HCT116 (cell line): ENCODE measurements around the gene BRAT1. TPM values are rescaled to one million over a fixed set of nuclear protein-coding genes. Genes with fewer than 3 reads are reported as not detected.

Experiments
- ATAC-seq: fragments of 200-7000 bp; cut with Tn5 transposase; 2 replicates; pipeline ENCODE4 v1.9.1; 2020; ENCODE audit warnings: mild to moderate bottlenecking, moderate library complexity
- BruUV-seq: library from RNA; stranded (reverse); fragments of 400-500 nt; replicated peaks from 2 replicates; lab custom pipeline; 2021; lab: Mats Ljungman, UMichigan
- CTCF ChIA-PET: fragments of 300-600 bp; sonication (Branson Sonifier 250); formaldehyde crosslinking; loops from one replicate; lab custom pipeline; 2021; ENCODE audit warnings: antibody characterized with exemption; lab: Charles Lee
- POLR2A ChIA-PET: fragments of 300-600, 350-600 bp; sonication (Branson Sonifier 250); formaldehyde crosslinking; loops from one replicate; lab custom pipeline; 2021; ENCODE audit warnings: antibody characterized with exemption; lab: Charles Lee
- RAD21 ChIA-PET, 2 experiments: fragments of 300-600 bp; sonication (Branson Sonifier 250); formaldehyde crosslinking; loops; one replicate each; lab custom pipeline; 2023; ENCODE audit warnings: low total read pairs in 2 of 2; ENCODE audit not compliant: uncharacterized antibody in 2 of 2, unreplicated experiment in 2 of 2, low non-redundant PET in 1 of 2; lab: Charles Lee
- DNase-seq: peaks from one replicate; pipeline ENCODE4 v3.0.0-alpha.2; 2010; ENCODE audit warnings: low read depth, low spot score
- H2AFZ ChIP-seq: fragments of 200-600 bp; shearing (Covaris generic), sonication (generic); 2 replicates; pipeline ENCODE4 v1.6.1; 2017; ENCODE audit warnings: low read depth, mixed run types, mixed read lengths, antibody characterized with exemption, low read length; ENCODE audit not compliant: poor library complexity, severe bottlenecking
- H3K27ac ChIP-seq: 2 replicates; pipeline ENCODE4 v1.5.1; 2012; ENCODE audit warnings: low read depth, low read length
- H3K27me3 ChIP-seq: fragments of 200-600 bp; sonication (generic); 2 replicates; pipeline ENCODE4 v1.6.1; 2016; ENCODE audit warnings: mixed run types, low read length, mixed read lengths; ENCODE audit not compliant: insufficient read depth
- H3K36me3 ChIP-seq, 2 experiments: fragments of 200-500 bp in 1 of 2; fragments of 200-600 bp in 1 of 2; sonication (Bioruptor generic) in 1 of 2; sonication (generic) in 1 of 2; 2 replicates each; pipeline versions ENCODE4 v1.5.1 to v1.6.1; 2014 to 2016; ENCODE audit warnings: low read length in 2 of 2, inconsistent platforms in 1 of 2, mixed read lengths in 1 of 2, mixed run types in 1 of 2; ENCODE audit not compliant: insufficient read depth in 2 of 2, control insufficient read depth in 1 of 2
- H3K4me1 ChIP-seq, 2 experiments: fragments of 200-600 bp in 1 of 2; sonication (generic) in 1 of 2; 2 replicates each; pipeline versions ENCODE4 v1.5.1 to v1.6.1; 2012 to 2017; ENCODE audit warnings: low read length in 2 of 2, inconsistent platforms in 1 of 2, mild to moderate bottlenecking in 1 of 2, mixed read lengths in 1 of 2, mixed run types in 1 of 2, moderate library complexity in 1 of 2; ENCODE audit not compliant: insufficient read depth in 2 of 2, control insufficient read depth in 1 of 2
- H3K4me2 ChIP-seq: fragments of 200-600 bp; sonication (generic); 2 replicates; pipeline ENCODE4 v1.6.1; 2017; ENCODE audit warnings: mixed run types, low read length, mixed read lengths
- H3K4me3 ChIP-seq, 2 experiments: fragments of 200-600 bp in 1 of 2; sonication (generic) in 1 of 2; replicated peaks in 1 of 2; 2 replicates each; pipeline ENCODE4 v1.5.1; 2011 to 2016; ENCODE audit warnings: low read length in 2 of 2, control low read depth in 1 of 2, low read depth in 1 of 2, mild to moderate bottlenecking in 1 of 2, mixed read lengths in 1 of 2, mixed run types in 1 of 2
- H3K79me2 ChIP-seq: fragments of 200-600 bp; sonication (generic); 2 replicates; pipeline ENCODE4 v1.6.1; 2017; ENCODE audit warnings: mild to moderate bottlenecking, mixed run types, low read length, moderate library complexity, mixed read lengths; ENCODE audit not compliant: insufficient read depth
- H3K9ac ChIP-seq: fragments of 200-600 bp; sonication (generic); 2 replicates; pipeline ENCODE4 v1.6.1; 2016; ENCODE audit warnings: low read length, mixed read lengths
- H3K9me2 ChIP-seq: fragments of 200-600 bp; sonication (generic), shearing (Covaris generic); 2 replicates; pipeline ENCODE4 v1.6.1; 2017; ENCODE audit warnings: mixed run types, mild to moderate bottlenecking, moderate library complexity; ENCODE audit not compliant: insufficient read depth
- H3K9me3 ChIP-seq, 2 experiments: fragments of 200-500 bp in 1 of 2; fragments of 200-600 bp in 1 of 2; sonication (Bioruptor generic) in 1 of 2; sonication (generic) in 1 of 2; 2 replicates each; pipeline ENCODE4 v1.6.1; 2014 to 2017; ENCODE audit warnings: low read length in 2 of 2, mixed read lengths in 2 of 2, inconsistent platforms in 1 of 2, low read depth in 1 of 2, mild to moderate bottlenecking in 1 of 2, mixed run types in 1 of 2, moderate library complexity in 1 of 2; ENCODE audit not compliant: control insufficient read depth in 1 of 2, insufficient read depth in 1 of 2
- H4K20me1 ChIP-seq: fragments of 200-600 bp; sonication (generic), shearing (Covaris generic); 2 replicates; pipeline ENCODE4 v1.6.1; 2017; ENCODE audit warnings: mixed run types, mild to moderate bottlenecking, moderate library complexity; ENCODE audit not compliant: insufficient read depth
- ATF3 ChIP-seq: IDR thresholded peaks from 2 replicates; pipeline ENCODE4 v1.6.1; 2012
- CEBPB ChIP-seq: IDR thresholded peaks from 2 replicates; pipeline ENCODE4 v1.6.1; 2012; ENCODE audit warnings: low read depth
- CTCF ChIP-seq, 3 experiments: fragments of 200-600 bp in 1 of 3; sonication (generic) in 1 of 3; IDR thresholded peaks in 2 of 3; conservative IDR thresholded peaks in 1 of 3; 2 replicates each; pipeline ENCODE4 v1.5.1; 2012 to 2017; ENCODE audit warnings: low read depth in 2 of 3, low read length in 2 of 3, antibody characterized with exemption in 1 of 3, borderline replicate concordance in 1 of 3, control low read depth in 1 of 3, mild to moderate bottlenecking in 1 of 3, mixed read lengths in 1 of 3, mixed run types in 1 of 3, moderate library complexity in 1 of 3; ENCODE audit not compliant: insufficient read depth in 1 of 3
- EGR1 ChIP-seq: IDR thresholded peaks from 2 replicates; pipeline ENCODE4 v1.6.1; 2012; ENCODE audit warnings: low read depth
- ELF1 ChIP-seq: IDR thresholded peaks from 2 replicates; pipeline ENCODE4 v1.6.1; 2012; ENCODE audit warnings: low read depth, borderline replicate concordance
- EZH2 ChIP-seq: fragments of 200-600 bp; sonication (generic); IDR thresholded peaks from 2 replicates; pipeline ENCODE4 v1.6.1; 2017; ENCODE audit warnings: antibody characterized with exemption, mixed run types
- JUND ChIP-seq: IDR thresholded peaks from 2 replicates; pipeline ENCODE4 v1.6.1; 2012
- MAX ChIP-seq: IDR thresholded peaks from 2 replicates; pipeline ENCODE4 v1.6.1; 2012
- RAD21 ChIP-seq: IDR thresholded peaks from 2 replicates; pipeline ENCODE4 v1.6.1; 2012; ENCODE audit warnings: low read depth, mild to moderate bottlenecking
- REST ChIP-seq: IDR thresholded peaks from 2 replicates; pipeline ENCODE4 v1.6.1; 2012; ENCODE audit warnings: low read depth
- SIN3A ChIP-seq: IDR thresholded peaks from 2 replicates; pipeline ENCODE4 v1.6.1; 2012; ENCODE audit warnings: low read depth
- SP1 ChIP-seq: IDR thresholded peaks from 2 replicates; pipeline ENCODE4 v1.6.1; 2012; ENCODE audit warnings: low read depth
- SRF ChIP-seq: IDR thresholded peaks from 2 replicates; pipeline ENCODE4 v1.6.1; 2012; ENCODE audit warnings: low read depth
- YY1 ChIP-seq: IDR thresholded peaks from 2 replicates; pipeline ENCODE4 v1.6.1; 2011; ENCODE audit warnings: low read length, low read depth, moderate library complexity, mild to moderate bottlenecking; ENCODE audit not compliant: insufficient replicate concordance; ENCODE audit errors: extremely low read depth
- ZNF274 ChIP-seq: fragments of 200-500 bp; sonication (Bioruptor generic); IDR thresholded peaks from 2 replicates; pipeline ENCODE4 v1.6.1; 2014; ENCODE audit warnings: mild to moderate bottlenecking, low read depth, low read length, inconsistent platforms
- intact Hi-C: fragments of 100-400 bp; cut with micrococcal nuclease; formaldehyde crosslinking; loops from 2 replicates; pipeline ENCODE4 v1.10.0; 2022
- total RNA-seq: library from RNA; stranded (reverse); gene quantifications from one replicate; pipeline ENCODE4 v1.2.1, GENCODE V29; 2021; ENCODE audit not compliant: unreplicated experiment
- TF ChIP-seq, protein P1 (sequence below): IDR thresholded peaks from 2 replicates; pipeline ENCODE4 v1.6.1; 2011; ENCODE audit warnings: mild to moderate bottlenecking, low read length, moderate library complexity; ENCODE audit not compliant: insufficient replicate concordance; ENCODE audit errors: extremely low read depth

The BRAT1 gene
- total RNA-seq, 1 experiment from 2014 or later: 47.6 TPM

DNA sequence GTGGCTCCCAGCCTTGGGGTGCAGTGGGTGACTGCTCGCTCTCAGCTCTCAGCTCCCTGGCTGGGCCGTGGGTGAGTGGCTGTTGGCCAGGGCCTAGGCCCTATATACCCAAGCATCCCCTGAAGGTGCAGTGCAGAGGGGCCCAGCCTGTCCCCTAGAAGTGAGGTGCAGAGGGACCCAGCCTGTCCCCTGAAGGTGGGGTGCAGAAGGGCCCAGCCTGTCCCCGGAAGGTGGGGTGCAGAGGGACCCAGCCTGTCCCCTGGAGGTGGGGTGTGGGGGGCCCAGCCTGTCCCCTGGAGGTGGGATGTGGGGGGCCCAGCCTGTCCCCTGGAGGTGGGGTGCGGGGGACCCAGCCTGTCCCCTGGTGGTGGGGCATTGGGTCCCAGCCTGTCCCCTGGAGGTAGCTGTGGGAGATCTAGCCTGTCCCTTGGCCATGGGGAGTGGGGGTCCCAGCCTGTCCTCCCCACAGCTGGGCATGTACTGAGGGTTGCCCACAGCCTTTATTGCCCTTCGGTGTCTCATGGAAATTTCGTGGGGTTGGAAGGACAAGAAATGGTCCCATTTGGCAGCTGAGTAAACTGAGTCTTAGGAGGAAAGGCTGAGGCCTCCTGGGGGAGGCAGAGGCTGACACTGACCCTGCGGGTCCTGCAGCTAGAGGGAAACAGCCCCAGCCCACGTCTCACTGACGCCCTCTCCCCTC is 53.2 kb downstream of the BRAT1 start (continued):
- TF ChIP-seq, protein P1, sequence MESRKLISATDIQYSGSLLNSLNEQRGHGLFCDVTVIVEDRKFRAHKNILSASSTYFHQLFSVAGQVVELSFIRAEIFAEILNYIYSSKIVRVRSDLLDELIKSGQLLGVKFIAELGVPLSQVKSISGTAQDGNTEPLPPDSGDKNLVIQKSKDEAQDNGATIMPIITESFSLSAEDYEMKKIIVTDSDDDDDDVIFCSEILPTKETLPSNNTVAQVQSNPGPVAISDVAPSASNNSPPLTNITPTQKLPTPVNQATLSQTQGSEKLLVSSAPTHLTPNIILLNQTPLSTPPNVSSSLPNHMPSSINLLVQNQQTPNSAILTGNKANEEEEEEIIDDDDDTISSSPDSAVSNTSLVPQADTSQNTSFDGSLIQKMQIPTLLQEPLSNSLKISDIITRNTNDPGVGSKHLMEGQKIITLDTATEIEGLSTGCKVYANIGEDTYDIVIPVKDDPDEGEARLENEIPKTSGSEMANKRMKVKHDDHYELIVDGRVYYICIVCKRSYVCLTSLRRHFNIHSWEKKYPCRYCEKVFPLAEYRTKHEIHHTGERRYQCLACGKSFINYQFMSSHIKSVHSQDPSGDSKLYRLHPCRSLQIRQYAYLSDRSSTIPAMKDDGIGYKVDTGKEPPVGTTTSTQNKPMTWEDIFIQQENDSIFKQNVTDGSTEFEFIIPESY: no peak
- no peak for TF ChIP-seq SRF
- no peak for TF ChIP-seq JUND
- TF ChIP-seq ZNF274: no peak
- no peak for TF ChIP-seq EZH2
- no peak for TF ChIP-seq RAD21
- no peak for TF ChIP-seq SP1
- no peak for TF ChIP-seq SIN3A
- TF ChIP-seq YY1: no peak

DNA sequence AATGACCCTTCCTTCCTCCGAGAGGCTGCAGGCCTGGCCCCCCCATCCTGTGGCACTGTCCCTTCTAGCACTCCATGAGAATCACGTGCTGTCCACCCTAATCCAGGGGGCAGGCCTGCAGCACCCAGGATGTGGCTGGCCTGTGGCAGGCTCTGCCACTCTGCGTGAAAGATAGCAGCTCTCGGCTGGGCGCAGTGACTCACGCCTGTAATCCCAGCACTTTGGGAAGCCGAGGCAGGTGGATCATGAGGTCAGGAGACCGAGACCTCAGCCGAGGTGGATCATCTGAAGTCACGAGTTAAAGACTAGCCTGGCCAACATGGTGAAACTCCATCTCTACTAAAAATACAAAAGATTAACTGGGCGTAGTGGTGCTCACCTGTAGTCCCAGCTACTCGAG is 54.6 kb downstream of the BRAT1 start:
- Histone ChIP-seq H3K4me3 (no peak overlapping the region), H3K9ac (no peak overlapping the region), H3K27ac (no peak overlapping the region), H3K79me2 (no peaks in the 10 kb centered on the region), H3K36me3 (no peaks in the 10 kb centered on the region), H3K9me2 (no peaks in the 10 kb centered on the region), H3K4me2 (no peak overlapping the region), H3K9me3 (no peaks in the 10 kb centered on the region), H3K4me1 (no peaks in the 10 kb centered on the region), H4K20me1 (no peaks in the 10 kb centered on the region), H2AFZ (no peak overlapping the region), H3K27me3 (no peaks in the 10 kb centered on the region)
- ChIA-PET RAD21 (no interaction called here), CTCF (no interaction called here), POLR2A (no interaction called here)
- no peak for TF ChIP-seq ELF1
- no peak for TF ChIP-seq JUND
- TF ChIP-seq RAD21: no peak
- TF ChIP-seq CTCF (IDR thresholded peaks at IDR 0.05 in 2 of 3, conservative IDR thresholded peaks at IDR 0.05 in 1 of 3; ENCODE audit: borderline replicate concordance in 1 of 3, insufficient read depth in 1 of 3, low read depth in 2 of 3, low read length in 2 of 3): no peak
- TF ChIP-seq EGR1: no peak
- no peak for TF ChIP-seq ATF3
- no peak for TF ChIP-seq MAX
- TF ChIP-seq REST: no peak
- TF ChIP-seq SIN3A: no peak
- TF ChIP-seq CEBPB: no peak
- no peak for ATAC-seq
- BruUV-seq: no TSS peak
- intact Hi-C loops: no loop called here
- DNase-seq: no peak
